ENCODE data around the gene SET.

The SET gene

DNA sequence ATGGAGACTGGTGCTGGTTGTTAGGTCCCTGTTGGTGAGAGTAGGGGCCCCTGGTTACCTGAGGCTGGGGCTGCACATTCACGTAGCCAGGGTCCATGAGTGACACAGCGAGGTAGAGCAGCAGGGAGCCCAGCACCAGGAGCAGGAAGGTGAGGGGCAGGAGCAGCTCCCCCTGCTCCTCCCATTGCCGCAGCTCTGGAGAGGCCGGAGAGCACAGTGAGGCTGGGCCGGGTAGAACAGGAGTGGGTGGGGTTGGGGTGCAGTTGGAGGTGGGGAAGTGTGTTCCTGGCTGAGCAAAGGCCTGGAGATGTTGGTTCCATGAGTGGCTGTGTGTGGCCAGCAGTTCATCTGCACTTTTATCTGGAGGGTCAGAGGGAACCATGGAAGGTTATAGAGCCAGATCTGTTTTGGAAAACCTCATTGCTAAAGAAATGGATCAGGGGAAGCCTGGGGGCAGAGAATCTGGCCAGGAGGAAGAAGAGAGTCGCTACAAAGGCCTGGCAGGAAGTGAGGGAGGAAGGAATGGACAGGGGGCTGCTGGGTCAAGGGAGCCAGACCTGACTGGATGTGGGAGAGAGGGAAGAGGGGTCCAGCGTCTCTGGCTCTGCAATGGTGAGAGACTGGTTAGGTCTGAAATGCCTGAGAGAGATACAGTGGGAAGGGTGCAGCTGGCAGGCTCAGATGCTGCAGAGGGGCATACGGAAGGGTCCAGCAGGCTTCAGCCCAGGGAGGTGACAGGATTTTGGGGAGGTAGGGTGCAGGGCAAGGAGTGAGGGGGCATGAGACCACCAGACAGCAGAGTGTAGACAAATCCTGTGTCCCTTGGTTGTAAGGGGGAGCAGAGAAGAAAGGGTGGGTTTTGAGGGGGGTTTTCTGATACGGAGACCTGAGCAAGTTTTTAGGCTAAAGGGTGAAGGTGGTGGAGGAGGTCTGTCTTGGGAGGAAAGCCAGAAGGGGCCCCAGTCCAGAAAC, 33.6 kb downstream of the SET start:
- TF ChIP-seq, protein P1, sequence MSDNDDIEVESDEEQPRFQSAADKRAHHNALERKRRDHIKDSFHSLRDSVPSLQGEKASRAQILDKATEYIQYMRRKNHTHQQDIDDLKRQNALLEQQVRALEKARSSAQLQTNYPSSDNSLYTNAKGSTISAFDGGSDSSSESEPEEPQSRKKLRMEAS (IDR thresholded peaks at IDR 0.05): no peak
- TF ChIP-seq CREB1 (IDR thresholded peaks at IDR 0.05; ENCODE audit: low read depth) (no peak), ZBTB7A (IDR thresholded peaks at IDR 0.05; ENCODE audit: low read depth) (no peak; the same call in 1 of the 2 replicates), YY1 (IDR thresholded peaks at IDR 0.05; ENCODE audit: low read depth) (no peak), EP300 (IDR thresholded peaks at IDR 0.05; ENCODE audit: borderline replicate concordance) (no peak), NFIC (IDR thresholded peaks at IDR 0.05) (no peak), TAF1 (IDR thresholded peaks at IDR 0.05; ENCODE audit: low read depth) (no peak), RAD21 (IDR thresholded peaks at IDR 0.05; ENCODE audit: low read depth) (no peak), FOXM1 (IDR thresholded peaks at IDR 0.05; ENCODE audit: borderline replicate concordance, low read depth) (no peak), TEAD4 (IDR thresholded peaks at IDR 0.05) (no peak), TCF12 (IDR thresholded peaks at IDR 0.05; ENCODE audit: low read depth) (no peak), USF1 (IDR thresholded peaks at IDR 0.05) (no peak), EGR1 (IDR thresholded peaks at IDR 0.05) (no peak), CEBPB (IDR thresholded peaks at IDR 0.05) (no peak)
- TF ChIP-seq, protein P2, sequence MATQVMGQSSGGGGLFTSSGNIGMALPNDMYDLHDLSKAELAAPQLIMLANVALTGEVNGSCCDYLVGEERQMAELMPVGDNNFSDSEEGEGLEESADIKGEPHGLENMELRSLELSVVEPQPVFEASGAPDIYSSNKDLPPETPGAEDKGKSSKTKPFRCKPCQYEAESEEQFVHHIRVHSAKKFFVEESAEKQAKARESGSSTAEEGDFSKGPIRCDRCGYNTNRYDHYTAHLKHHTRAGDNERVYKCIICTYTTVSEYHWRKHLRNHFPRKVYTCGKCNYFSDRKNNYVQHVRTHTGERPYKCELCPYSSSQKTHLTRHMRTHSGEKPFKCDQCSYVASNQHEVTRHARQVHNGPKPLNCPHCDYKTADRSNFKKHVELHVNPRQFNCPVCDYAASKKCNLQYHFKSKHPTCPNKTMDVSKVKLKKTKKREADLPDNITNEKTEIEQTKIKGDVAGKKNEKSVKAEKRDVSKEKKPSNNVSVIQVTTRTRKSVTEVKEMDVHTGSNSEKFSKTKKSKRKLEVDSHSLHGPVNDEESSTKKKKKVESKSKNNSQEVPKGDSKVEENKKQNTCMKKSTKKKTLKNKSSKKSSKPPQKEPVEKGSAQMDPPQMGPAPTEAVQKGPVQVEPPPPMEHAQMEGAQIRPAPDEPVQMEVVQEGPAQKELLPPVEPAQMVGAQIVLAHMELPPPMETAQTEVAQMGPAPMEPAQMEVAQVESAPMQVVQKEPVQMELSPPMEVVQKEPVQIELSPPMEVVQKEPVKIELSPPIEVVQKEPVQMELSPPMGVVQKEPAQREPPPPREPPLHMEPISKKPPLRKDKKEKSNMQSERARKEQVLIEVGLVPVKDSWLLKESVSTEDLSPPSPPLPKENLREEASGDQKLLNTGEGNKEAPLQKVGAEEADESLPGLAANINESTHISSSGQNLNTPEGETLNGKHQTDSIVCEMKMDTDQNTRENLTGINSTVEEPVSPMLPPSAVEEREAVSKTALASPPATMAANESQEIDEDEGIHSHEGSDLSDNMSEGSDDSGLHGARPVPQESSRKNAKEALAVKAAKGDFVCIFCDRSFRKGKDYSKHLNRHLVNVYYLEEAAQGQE (IDR thresholded peaks at IDR 0.05; ENCODE audit: low read depth): no peak

DNA sequence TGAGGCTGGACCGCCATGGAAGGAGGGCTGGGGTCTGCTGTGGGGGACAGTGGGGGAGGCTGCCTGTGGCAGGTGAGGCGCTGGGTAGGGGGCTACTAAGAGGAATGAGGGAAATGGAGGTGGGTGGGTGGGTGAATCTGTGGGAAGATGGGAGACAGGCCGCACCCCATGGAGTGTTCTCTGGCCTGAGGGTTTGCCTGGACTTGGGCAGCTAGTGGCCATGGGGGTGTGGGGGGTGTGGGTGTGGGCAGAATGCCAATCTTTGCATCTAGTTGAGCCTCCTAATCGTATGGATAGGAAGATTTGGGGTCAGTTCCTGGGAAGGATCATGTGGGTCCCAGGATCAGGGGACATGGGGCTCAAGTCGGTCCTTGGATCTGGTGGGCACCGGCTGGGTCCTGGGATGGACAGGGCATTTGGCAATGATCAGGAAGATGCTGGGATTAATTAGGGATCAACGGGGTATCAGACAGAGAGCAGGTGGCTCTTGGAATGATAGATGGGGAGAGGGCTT, 34.4 kb downstream of the SET start:
- TF ChIP-seq NFIC (IDR thresholded peaks at IDR 0.05): peak; percentile 48; the same call in 1 of the 2 replicates
- TF ChIP-seq, protein P2 (IDR thresholded peaks at IDR 0.05; ENCODE audit: low read depth): no peak

DNA sequence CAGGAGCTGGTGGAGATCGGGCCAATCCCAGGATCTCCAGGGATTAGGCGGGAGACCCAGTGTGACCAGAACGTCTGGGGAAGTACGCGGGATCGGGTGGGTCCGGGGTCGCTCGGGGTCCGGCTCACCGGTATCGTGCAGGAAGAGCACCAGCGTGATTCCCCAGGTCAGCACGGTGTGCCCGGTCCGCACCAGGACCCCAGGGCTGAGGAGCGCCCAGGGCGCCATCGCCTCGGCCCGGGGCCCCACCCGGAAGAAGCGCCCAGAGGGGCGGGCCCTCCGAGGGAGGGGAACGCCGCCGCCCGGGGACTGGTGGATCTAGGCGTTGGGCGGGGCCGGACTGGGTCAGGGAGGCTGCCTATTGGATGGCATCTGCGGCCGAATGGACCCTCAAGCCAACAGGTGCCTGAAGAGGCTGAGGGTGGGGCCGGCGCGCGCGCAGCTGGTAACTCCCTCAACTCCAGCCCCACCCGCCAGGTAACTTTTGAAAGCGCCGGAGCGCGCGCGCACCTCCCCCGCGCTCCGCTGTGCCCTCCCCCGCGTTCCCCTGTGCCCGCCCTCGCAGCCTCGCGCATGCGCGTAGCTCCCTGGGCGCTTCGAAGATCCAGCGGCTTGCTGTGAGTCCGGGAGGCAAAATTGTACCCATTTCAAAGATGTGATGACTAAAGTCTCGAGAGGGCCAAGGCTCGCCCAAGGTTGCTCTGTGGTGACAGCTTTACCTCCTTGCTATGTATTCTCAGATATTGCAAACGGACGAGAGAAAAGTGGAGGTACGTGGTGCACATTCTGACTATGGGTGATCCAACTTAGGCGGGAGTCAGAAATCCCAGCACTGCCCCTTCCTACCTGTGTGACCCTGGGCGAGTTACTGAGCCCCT, 35.1 kb downstream of the SET start, which contains the start of gene ZDHHC12:
Gene ZDHHC12, minus strand, starts transcription at position 262 of the 878 bp plus-strand sequence. Its CDS starts 34 bp downstream, at position 228.
- TF ChIP-seq, protein P2 (IDR thresholded peaks at IDR 0.05; ENCODE audit: low read depth): no peak
- TF ChIP-seq EP300 (IDR thresholded peaks at IDR 0.05; ENCODE audit: borderline replicate concordance): no peak
- no peak for TF ChIP-seq NFIC (IDR thresholded peaks at IDR 0.05)
- TF ChIP-seq CEBPB (IDR thresholded peaks at IDR 0.05): no peak
- TF ChIP-seq, protein P1 (IDR thresholded peaks at IDR 0.05): no peak
- peak; percentile 89 for TF ChIP-seq TAF1 (IDR thresholded peaks at IDR 0.05; ENCODE audit: low read depth)
- peak; percentile 13; the same call in 1 of the 2 replicates for TF ChIP-seq TCF12 (IDR thresholded peaks at IDR 0.05; ENCODE audit: low read depth)
- TF ChIP-seq TEAD4 (IDR thresholded peaks at IDR 0.05): no peak
- no peak for TF ChIP-seq ZBTB7A (IDR thresholded peaks at IDR 0.05; ENCODE audit: low read depth)
- TF ChIP-seq EGR1 (IDR thresholded peaks at IDR 0.05): peak; percentile 93
- no peak for TF ChIP-seq RAD21 (IDR thresholded peaks at IDR 0.05; ENCODE audit: low read depth)
- TF ChIP-seq FOXM1 (IDR thresholded peaks at IDR 0.05; ENCODE audit: borderline replicate concordance, low read depth): no peak
- peak; percentile 87 for TF ChIP-seq YY1 (IDR thresholded peaks at IDR 0.05; ENCODE audit: low read depth)
- no peak for TF ChIP-seq USF1 (IDR thresholded peaks at IDR 0.05)
